Measurements from ENCODE around the gene KLHDC3.

- TF ChIP-seq TAF1 (IDR thresholded peaks at IDR 0.05; ENCODE audit: borderline replicate concordance, low read depth, low read length) (no peak), POLR2A (IDR thresholded peaks at IDR 0.05; ENCODE audit: low read depth, low read length) (no peak), POLR2AphosphoS5 (IDR thresholded peaks at IDR 0.05; ENCODE audit: low read depth, low read length) (no peak)
These were observed at the start of gene KLHDC3, which contains the start of gene MEA1 for GRCh38 chr6:43013843-43014433.
